ENCODE measurements around the gene OPCML.

The OPCML gene

DNA sequence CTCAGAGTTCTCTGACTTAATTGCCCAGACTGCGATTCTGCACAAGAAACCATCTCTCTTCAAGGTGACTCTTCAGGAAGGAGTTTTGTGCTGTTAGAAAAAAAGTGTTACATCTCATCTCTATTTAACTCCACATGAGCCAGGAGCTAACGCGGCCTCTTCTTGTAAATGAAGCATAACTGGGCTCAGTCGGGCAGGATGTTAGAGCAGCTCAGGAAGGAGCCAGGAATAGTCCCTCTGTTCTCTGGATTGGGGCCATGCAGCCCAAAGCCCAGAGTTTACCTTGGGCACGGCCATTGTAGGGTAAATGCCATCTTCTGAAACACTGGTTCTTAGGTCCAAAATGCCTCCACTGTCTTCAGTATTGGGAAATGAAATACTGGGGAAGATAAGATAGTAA, 760.6 kb downstream of the OPCML start:
- DNase-seq = no peak

DNA sequence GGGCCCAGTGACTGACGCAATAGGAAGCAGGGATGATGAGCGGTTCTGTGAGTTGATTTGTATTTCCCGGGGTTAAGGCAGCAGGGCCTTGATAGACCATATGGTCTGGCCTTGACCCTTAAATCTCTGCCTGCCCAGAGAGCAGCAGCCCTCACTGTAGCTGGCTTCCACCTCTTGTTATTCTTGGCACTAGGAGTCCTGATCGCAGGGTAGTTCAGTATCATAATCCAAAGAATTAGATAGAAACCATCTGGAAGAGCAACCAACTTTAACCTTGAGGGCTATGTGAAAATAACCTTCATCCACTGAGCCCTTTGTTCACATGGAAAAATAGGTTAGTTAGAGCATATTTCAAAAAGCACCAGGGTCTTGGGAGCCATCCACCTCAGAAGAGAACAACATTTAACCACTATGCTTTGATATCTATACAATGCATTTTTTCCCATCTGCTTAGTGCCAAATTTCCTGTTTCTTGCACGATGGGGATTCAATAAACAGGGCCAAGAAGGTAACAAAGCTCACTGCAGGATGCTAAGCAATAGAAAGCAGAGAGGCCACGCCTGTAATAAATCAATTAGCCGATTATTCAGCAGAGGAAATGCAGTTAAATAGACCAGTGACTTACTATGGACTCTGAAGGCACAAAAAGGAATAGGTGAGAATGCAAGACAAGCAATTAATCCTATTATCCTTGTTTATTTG, 761.3 kb downstream of the OPCML start:
- no peak for DNase-seq

- DNase-seq = no peak
Observed at GRCh38 chr11:132763503-132763902, 768.8 kb downstream of the OPCML start.

- no peak for DNase-seq
Observed at GRCh38 chr11:132755934-132756333, 776.4 kb downstream of the OPCML start.

DNA sequence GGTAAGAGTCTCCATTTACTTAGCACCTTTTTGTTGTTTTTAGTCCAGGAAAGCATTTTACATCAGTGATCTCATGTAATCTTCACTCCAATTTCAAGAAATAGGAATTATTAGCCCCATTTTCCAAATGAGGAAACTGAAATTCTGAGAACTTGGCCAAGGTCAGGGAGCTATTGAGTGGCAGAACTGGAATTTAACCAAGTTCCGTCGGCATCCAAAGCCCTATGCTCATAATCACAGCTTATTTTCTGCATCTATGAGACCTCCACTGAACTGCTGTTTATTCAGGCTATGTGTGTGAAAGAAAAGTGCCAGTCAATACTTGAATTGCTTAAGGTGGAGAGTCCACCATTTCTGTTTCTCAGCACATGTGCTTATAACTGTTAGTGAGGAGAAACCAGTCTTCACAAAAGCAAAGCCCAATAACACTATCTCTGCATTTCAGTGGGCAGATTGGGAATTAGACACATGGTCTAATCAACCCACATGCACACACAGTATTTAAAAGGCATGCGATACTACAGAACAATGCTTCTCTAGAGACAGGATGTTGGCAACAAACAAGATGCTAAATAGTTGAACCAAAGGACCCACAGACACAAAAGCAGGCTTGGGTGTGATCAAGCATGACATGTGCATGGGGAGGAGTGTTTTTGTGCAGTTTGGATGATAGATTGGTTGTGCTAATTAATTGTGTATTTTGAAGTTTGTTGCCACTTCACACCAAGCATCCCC, 780.6 kb downstream of the OPCML start:
- DNase-seq = no peak

DNA sequence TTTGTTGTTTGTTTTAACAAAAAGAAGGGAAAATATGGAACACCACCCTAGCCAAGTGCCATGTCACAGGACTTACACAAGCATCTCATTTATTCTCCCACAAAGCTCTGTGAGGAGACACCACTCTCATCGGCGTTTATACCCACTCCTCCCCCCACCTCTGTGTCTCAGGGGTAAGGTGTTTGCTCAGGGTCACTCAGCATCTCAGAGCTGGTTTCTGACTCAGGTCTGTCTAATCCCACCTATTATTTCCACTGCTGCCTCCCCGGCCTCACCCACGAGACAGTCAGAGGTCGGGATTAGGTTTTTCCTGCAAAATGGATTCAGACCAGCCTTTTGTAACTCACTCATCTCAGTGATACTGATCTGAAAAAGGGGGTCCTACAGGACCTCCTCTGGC, 786.0 kb downstream of the OPCML start:
- DNase-seq = no peak

DNA sequence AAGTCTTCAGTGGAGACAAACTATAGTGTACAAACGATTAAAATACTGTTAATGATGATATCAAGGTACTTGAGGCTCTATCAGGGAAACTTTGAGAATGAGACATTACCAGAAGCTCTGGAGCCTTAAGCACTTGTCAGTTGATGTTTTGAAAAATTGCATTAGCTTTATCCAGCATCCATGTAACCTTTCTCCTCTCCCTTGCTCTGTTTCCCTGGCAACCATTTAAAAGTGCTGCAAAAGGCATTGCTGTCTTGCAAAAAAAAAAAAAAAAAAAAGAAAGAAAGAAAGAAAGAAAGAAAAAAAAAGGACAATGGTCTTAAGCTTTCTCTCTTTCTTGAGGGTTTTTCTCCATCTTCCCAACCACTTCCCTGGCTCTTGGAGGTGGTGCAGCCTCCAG, 787.0 kb downstream of the OPCML start:
- no peak for DNase-seq

GRCh38 chr11:132744771-132745170, 787.5 kb downstream of the OPCML start:
- DNase-seq = no peak

DNA sequence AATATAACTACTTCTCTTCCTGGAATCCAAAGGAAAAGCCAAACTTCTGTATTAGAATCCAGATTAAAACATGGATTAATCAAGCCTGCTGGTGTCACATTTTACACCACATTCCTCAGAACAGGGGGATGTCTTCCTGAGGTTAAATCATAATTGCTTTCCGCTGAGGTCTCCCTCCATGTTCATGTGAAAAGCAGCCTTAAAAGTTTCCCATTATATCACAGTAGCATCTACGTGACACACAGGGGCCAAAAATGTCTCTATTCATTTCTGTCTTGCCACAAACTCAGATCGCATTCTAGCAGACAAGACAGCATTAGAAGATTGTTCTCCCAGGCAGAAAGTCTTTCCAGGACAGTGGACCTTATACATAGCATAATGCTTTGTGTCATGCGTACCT, 788.7 kb downstream of the OPCML start:
- no peak for DNase-seq

DNA sequence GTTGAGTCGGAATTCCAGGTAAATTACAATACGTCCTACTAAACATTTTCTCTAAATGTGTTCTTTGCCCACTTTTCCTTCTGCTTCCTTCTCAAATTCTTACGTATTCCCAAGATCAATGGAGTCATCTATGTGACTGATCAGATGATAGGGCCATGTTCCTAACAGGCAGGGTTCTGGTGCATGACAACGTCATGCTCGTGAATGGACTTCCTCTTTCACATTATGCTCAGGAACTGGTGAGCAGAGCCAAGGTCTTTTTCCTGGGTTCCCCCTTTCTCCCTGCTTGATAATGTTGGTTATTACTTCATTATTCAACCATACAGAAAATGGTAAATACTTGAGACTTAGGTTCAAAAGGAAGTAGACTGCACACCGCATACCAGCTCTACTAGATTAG, 789.4 kb downstream of the OPCML start:
- no peak for DNase-seq

DNA sequence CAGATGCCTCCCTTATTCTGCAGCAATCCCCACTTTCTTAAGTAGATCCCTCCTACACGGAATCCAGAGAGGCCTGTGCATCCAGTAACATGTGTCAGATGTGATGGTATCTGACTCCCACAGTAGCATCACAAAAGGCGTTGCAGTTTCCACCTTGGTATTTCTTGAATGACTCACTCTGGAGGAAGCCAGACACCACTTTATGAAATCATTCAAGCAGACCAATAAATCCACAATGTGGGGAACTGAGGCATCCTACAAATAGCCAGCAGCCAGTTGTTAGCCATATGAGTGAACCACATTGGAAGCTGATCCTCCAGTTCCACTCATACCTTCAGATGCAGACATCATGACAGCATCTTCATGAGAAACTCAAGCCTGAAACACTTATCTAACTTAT, 798.1 kb downstream of the OPCML start:
- no peak for DNase-seq

GRCh38 chr11:132728026-132728425, 804.3 kb downstream of the OPCML start:
- no peak for DNase-seq

DNA sequence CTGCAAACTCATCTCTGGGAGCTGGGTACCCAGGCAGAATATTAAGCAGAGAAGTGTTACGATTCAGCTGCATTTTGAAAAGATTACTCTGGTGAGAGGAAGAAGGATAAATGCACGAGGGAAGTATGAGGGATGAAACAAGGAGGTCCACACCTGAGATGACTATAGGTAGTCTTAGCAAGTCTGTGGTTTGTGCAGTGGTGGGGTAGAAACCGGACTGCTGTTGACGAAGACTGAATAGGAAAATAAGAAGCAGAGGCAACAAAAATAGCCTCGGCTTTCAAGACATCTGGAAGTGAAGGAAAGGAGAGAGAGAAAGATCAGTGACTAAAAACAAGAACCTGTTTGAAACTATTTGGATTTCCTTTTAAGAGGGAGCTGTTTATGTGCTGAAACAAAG, 810.8 kb downstream of the OPCML start:
- DNase-seq = no peak

DNA sequence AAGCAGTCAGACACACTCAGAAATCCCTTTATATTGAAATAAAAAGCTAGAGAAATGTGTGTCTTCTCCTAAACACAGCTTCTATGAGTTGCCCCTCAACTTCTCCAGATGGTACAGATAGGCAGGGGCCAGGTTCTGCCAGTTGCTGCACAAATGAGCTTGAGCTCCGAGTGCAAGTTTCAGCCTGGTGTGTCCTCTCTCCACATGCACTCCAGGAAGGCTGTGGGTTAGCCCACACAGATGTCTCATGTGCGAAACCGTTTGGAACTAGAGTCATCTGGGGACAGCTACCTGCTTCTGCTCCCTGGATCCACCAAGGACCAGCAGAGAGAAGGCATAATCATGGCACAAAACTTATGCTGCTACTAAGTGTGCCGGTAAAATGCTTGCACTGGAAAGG, 812.6 kb downstream of the OPCML start:
- DNase-seq = no peak

GRCh38 chr11:132718711-132719671, 813.3 kb downstream of the OPCML start:
- peak; percentile 1 for DNase-seq

DNA sequence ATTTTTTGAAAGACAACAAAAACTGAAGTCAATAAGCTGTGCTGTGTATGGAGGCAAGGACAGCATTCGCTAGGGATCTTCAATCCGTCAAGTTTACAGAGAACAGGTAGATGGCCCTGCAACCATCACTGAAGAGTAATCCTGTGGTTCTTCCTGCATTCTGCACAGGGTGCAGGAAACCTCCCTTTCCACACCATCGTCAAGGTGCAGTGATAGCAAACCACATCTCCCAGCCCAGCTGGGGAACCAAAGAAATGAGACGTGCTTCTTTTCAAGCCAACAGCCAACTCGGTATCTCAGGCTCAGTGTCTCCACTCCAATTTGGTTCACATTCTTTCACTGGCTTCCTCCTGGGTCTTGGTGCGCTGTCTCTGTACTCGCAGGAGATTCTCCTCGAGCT, 814.5 kb downstream of the OPCML start:
- DNase-seq = no peak

DNA sequence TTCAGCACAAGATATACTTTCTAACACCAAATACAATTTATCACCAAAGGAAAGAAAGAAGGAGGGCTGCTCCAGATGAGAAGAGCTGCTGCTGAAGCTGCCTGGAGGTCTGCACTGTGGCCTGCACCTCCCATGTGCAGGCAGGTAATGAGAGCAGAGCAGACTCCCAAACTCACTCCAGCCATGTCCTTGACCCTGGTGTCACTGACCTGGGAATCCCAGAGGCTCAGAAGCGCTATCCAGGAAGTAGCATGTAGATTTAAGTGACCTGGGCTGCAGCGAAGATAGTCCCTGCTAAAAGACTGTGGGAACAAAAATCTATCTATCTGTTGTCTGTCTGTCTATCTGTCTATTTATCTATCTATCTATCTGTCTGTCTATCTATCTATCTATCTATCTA, 816.3 kb downstream of the OPCML start:
- no peak for DNase-seq

DNA sequence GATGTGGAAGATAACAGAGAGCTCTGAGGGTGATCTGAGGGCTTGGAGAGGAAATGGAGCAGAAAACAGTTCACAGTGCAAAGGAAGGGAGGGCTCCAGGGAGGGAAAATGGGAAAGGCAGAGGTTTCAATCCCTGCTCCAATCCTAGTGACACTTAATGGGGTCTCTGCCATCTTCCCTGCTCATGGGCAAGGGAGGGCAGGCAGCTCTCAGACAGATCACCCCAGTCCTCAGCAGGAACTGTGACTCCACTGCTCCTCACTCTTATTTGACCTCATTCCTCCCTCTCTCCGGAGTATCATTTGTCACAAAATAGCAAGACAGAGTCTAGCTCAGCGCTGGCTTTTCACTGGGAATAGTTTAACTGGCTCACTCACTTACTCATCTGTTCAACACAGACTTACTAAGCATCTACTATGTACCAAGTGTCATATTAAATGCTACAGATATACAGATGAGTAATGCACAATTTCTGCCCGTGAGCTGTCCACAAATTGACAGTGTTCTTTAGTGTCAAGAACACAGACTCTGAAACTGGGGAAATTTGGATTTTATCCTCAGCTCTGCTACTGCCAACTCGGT, 817.4 kb downstream of the OPCML start:
- no peak for DNase-seq

- no peak for DNase-seq
Observed at GRCh38 chr11:132712466-132712865, 819.8 kb downstream of the OPCML start.

GRCh38 chr11:132704781-132705375, 827.4 kb downstream of the OPCML start:
- no peak for DNase-seq

DNA sequence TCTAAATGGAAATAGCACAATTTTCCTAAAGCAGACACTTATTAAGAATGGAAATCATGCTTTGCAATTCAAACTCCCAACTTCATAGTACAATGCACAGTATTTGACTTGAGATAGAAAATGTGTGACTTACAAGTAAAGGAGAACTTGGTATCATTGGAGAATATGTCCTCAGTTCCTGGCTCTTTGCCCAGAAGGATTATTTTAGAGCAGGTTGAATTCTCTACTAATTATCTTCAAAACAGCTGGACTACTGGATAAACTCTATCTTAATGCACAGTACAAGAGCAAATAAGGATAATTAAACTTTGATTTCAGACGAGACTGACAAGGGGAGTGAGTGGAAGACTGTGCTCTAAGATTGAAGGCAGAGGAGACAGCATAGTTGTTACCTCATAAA, 839.4 kb downstream of the OPCML start:
- no peak for DNase-seq

- DNase-seq = no peak
Observed at GRCh38 chr11:132691848-132692550, 840.3 kb downstream of the OPCML start.
